ENCODE measurements around the gene COMMD6.
A peak's percentile ranks its signal among the peaks of the same experiment; 100 is the strongest.

Gene COMMD6

GRCh38 chr13:75579529-75579928, 41.9 kb upstream of the COMMD6 start:
- H3K36me3 ChIP-seq (ENCODE audit: insufficient read depth) = no peaks in the 10 kb centered on the region

GRCh38 chr13:75569576-75569975, 31.9 kb upstream of the COMMD6 start:
- H4K20me1 ChIP-seq (ENCODE audit: insufficient read depth) = no peaks in the 10 kb centered on the region
- no peak overlapping the region for H3K27ac ChIP-seq
- no peak overlapping the region for H3K9ac ChIP-seq
- no peak overlapping the region for H3K4me2 ChIP-seq
- H3K79me2 ChIP-seq (ENCODE audit: insufficient read depth, low read depth) = no peaks in the 10 kb centered on the region
- no peaks in the 10 kb centered on the region for H3K4me1 ChIP-seq (ENCODE audit: low read depth, poor library complexity, severe bottlenecking)
- H2AFZ ChIP-seq (ENCODE audit: low read depth) = no peak overlapping the region
- no peaks in the 10 kb centered on the region for H3K27me3 ChIP-seq (ENCODE audit: insufficient read depth, low read depth)
- H3K36me3 ChIP-seq (ENCODE audit: insufficient read depth) = no peaks in the 10 kb centered on the region
- no peak for TF ChIP-seq CTCF (conservative IDR thresholded peaks at IDR 0.05; ENCODE audit: low read depth, low read length)
- H3K4me3 ChIP-seq (IDR thresholded peaks at IDR 0.05; ENCODE audit: insufficient read depth, low read depth, low read length) = no peak overlapping the region

More at GRCh38 chr13:75579529-75579928, 41.9 kb upstream of the COMMD6 start:
- no peak for TF ChIP-seq CTCF (conservative IDR thresholded peaks at IDR 0.05; ENCODE audit: low read depth, low read length)
- no peak overlapping the region for H3K4me2 ChIP-seq
- H3K9ac ChIP-seq = no peak overlapping the region
- H2AFZ ChIP-seq (ENCODE audit: low read depth) = no peak overlapping the region
- H3K79me2 ChIP-seq (ENCODE audit: insufficient read depth, low read depth) = no peaks in the 10 kb centered on the region
- no peaks in the 10 kb centered on the region for H4K20me1 ChIP-seq (ENCODE audit: insufficient read depth)
- H3K4me3 ChIP-seq (IDR thresholded peaks at IDR 0.05; ENCODE audit: insufficient read depth, low read depth, low read length) = no peak overlapping the region
- H3K4me1 ChIP-seq (ENCODE audit: low read depth, poor library complexity, severe bottlenecking) = no peaks in the 10 kb centered on the region
- no peaks in the 10 kb centered on the region for H3K27me3 ChIP-seq (ENCODE audit: insufficient read depth, low read depth)
- no peak overlapping the region for H3K27ac ChIP-seq

GRCh38 chr13:75566658-75567057, 29.0 kb upstream of the COMMD6 start:
- no peak overlapping the region for H3K9ac ChIP-seq
- no peaks in the 10 kb centered on the region for H3K4me1 ChIP-seq (ENCODE audit: low read depth, poor library complexity, severe bottlenecking)
- TF ChIP-seq CTCF (conservative IDR thresholded peaks at IDR 0.05; ENCODE audit: low read depth, low read length) = peak; percentile 40; the same call in 1 of the 2 replicates
- no peaks in the 10 kb centered on the region for H3K27me3 ChIP-seq (ENCODE audit: insufficient read depth, low read depth)
- H3K79me2 ChIP-seq (ENCODE audit: insufficient read depth, low read depth) = no peaks in the 10 kb centered on the region
- H2AFZ ChIP-seq (ENCODE audit: low read depth) = no peak overlapping the region
- no peak overlapping the region for H3K27ac ChIP-seq
- H4K20me1 ChIP-seq (ENCODE audit: insufficient read depth) = no peaks in the 10 kb centered on the region
- no peak overlapping the region for H3K4me3 ChIP-seq (IDR thresholded peaks at IDR 0.05; ENCODE audit: insufficient read depth, low read depth, low read length)
- H3K36me3 ChIP-seq (ENCODE audit: insufficient read depth) = no peaks in the 10 kb centered on the region
- no peak overlapping the region for H3K4me2 ChIP-seq

- Histone ChIP-seq H3K4me2 (no peak overlapping the region), H3K27me3 (ENCODE audit: insufficient read depth, low read depth) (no peaks in the 10 kb centered on the region), H4K20me1 (ENCODE audit: insufficient read depth) (no peaks in the 10 kb centered on the region), H3K27ac (no peak overlapping the region), H3K4me1 (ENCODE audit: low read depth, poor library complexity, severe bottlenecking) (no peaks in the 10 kb centered on the region), H3K79me2 (ENCODE audit: insufficient read depth, low read depth) (peaks cover 2% of the 10 kb centered on the region; the same call in 1 of the 2 replicates), H3K9ac (no peak overlapping the region), H2AFZ (ENCODE audit: low read depth) (no peak overlapping the region), H3K4me3 (IDR thresholded peaks at IDR 0.05; ENCODE audit: insufficient read depth, low read depth, low read length) (no peak overlapping the region), H3K36me3 (ENCODE audit: insufficient read depth) (no peaks in the 10 kb centered on the region)
- TF ChIP-seq CTCF (conservative IDR thresholded peaks at IDR 0.05; ENCODE audit: low read depth, low read length) = no peak
Measured at GRCh38 chr13:75558145-75558840, 20.7 kb upstream of the COMMD6 start.
